Measurements from ENCODE around the gene KLHL25.

DNA sequence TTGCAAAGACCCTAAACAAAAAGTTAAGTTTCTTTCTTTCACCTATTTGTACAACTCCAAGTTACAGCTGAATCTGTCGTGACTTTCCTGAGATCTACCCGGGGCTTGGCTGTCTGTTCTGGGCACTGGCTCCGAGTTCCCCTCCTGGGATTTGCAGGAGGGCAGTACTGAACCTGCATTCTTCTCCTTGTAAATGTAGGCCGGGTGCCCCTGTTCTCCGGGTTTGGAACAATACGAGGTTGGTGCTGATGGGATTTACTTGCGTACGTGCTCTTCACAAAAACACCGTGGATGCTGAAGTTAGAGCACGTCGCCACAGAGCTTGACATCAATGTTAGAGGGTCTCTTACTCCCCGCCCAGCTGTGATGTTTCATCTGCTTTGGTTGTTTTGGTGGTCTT lies 48.1 kb downstream of the KLHL25 start:
- TF ChIP-seq, protein P1, sequence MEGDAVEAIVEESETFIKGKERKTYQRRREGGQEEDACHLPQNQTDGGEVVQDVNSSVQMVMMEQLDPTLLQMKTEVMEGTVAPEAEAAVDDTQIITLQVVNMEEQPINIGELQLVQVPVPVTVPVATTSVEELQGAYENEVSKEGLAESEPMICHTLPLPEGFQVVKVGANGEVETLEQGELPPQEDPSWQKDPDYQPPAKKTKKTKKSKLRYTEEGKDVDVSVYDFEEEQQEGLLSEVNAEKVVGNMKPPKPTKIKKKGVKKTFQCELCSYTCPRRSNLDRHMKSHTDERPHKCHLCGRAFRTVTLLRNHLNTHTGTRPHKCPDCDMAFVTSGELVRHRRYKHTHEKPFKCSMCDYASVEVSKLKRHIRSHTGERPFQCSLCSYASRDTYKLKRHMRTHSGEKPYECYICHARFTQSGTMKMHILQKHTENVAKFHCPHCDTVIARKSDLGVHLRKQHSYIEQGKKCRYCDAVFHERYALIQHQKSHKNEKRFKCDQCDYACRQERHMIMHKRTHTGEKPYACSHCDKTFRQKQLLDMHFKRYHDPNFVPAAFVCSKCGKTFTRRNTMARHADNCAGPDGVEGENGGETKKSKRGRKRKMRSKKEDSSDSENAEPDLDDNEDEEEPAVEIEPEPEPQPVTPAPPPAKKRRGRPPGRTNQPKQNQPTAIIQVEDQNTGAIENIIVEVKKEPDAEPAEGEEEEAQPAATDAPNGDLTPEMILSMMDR (IDR thresholded peaks at IDR 0.05): no peak
- no peak for TF ChIP-seq POLR2A (IDR thresholded peaks at IDR 0.05)

Data from esophagus squamous epithelium (tissue), 4 donors.